ENCODE results near the gene ACOT13.
"Not testable (repeated sequence)": the region's sequence is repeated elsewhere in the genome, so short reads cannot be mapped to it uniquely, and the experiment has no call there.

The ACOT13 gene

GRCh38 chr6:24666641-24667377 lies at the start of gene ACOT13, which contains the start of gene TDP2:
Gene ACOT13, plus strand, starts transcription at chr6:24667077. Its CDS starts 187 bp downstream, at chr6:24667264.
Gene TDP2, minus strand, starts transcription at chr6:24666899. Its CDS starts 37 bp downstream, at chr6:24666862.
- peak; percentile 97 for DNase-seq

- no peak for DNase-seq
Measured at GRCh38 chr6:24619661-24620060, 47.2 kb upstream of the ACOT13 start.

GRCh38 chr6:24620637-24621036 lies 46.2 kb upstream of the ACOT13 start:
- DNase-seq: no peak

GRCh38 chr6:24621626-24622289 lies 45.1 kb upstream of the ACOT13 start:
- DNase-seq: no peak

- DNase-seq: no peak
Measured at GRCh38 chr6:24630856-24631505, 35.9 kb upstream of the ACOT13 start.

- DNase-seq: no peak
Measured at GRCh38 chr6:24631671-24632070, 35.2 kb upstream of the ACOT13 start.

- DNase-seq: no peak
Measured at GRCh38 chr6:24632573-24632972, 34.3 kb upstream of the ACOT13 start.

- no peak for DNase-seq
Measured at GRCh38 chr6:24636681-24637080, 30.2 kb upstream of the ACOT13 start.

- no peak for DNase-seq
Measured at GRCh38 chr6:24640166-24640565, 26.7 kb upstream of the ACOT13 start.

- not testable (repeated sequence) for DNase-seq
Measured at GRCh38 chr6:24640631-24641030, 26.2 kb upstream of the ACOT13 start.

GRCh38 chr6:24642061-24642460 lies 24.8 kb upstream of the ACOT13 start:
- DNase-seq: no peak

GRCh38 chr6:24643920-24644319 lies 23.0 kb upstream of the ACOT13 start:
- no peak for DNase-seq

GRCh38 chr6:24644377-24644776 lies 22.5 kb upstream of the ACOT13 start:
- no peak for DNase-seq

- DNase-seq: peak; percentile 11
Measured at GRCh38 chr6:24646771-24647170, 20.1 kb upstream of the ACOT13 start.

GRCh38 chr6:24648276-24648675 lies 18.6 kb upstream of the ACOT13 start:
- no peak for DNase-seq

- no peak for DNase-seq
Measured at GRCh38 chr6:24649691-24650090, 17.2 kb upstream of the ACOT13 start.

GRCh38 chr6:24650365-24650764 lies 16.5 kb upstream of the ACOT13 start:
- no peak for DNase-seq

- no peak for DNase-seq
Measured at GRCh38 chr6:24655215-24655614, 11.7 kb upstream of the ACOT13 start.

GRCh38 chr6:24658573-24659560 lies 8.0 kb upstream of the ACOT13 start:
- no peak for DNase-seq

- DNase-seq: no peak
Measured at GRCh38 chr6:24659561-24659960, 7.3 kb upstream of the ACOT13 start.

- DNase-seq: no peak
Measured at GRCh38 chr6:24660105-24660504, 6.8 kb upstream of the ACOT13 start.

- not testable (repeated sequence) for DNase-seq
Measured at GRCh38 chr6:24661759-24662158, 5.1 kb upstream of the ACOT13 start.

- no peak for DNase-seq
Measured at GRCh38 chr6:24662236-24662635, 4.6 kb upstream of the ACOT13 start.
